ENCODE measurements around the gene UBE2H. TPM values are rescaled to one million over a fixed set of nuclear protein-coding genes. Genes with fewer than 3 reads are reported as not detected.

Gene UBE2H
- polyA plus RNA-seq, 1 donor (not counting 4 experiments of a cell fraction or from before 2014, with no cell fraction given), result 130 TPM

GRCh38 chr7:129832701-129833227 is 120.0 kb downstream of the UBE2H start:
- peaks cover 6 to 18% of the 10 kb centered on the region in 2 experiments for H3K36me3 ChIP-seq (ENCODE audit: control insufficient read depth in 2 of 2, extremely low read depth in 1 of 2, insufficient read depth in 2 of 2, low read length in 2 of 2)

GRCh38 chr7:129832282-129832681 is 120.5 kb downstream of the UBE2H start:
- H3K9me3 ChIP-seq (ENCODE audit: control insufficient read depth, low read depth, low read length), result no peaks in the 10 kb centered on the region
- dilution Hi-C loops (cut with MboI; ENCODE audit: extremely low pct_ligation_motif_present, low sequenced_read_pairs), result no loop called here
- H2AFZ ChIP-seq (ENCODE audit: control insufficient read depth, low read length), result no peak overlapping the region
- no peaks in the 10 kb centered on the region for H3K9me1 ChIP-seq (ENCODE audit: control insufficient read depth, extremely low read depth, insufficient read depth, low read length)
- no peaks in the 10 kb centered on the region for H3K79me2 ChIP-seq (ENCODE audit: control insufficient read depth, insufficient read depth, low read length)
- TF ChIP-seq CTCF (optimal IDR thresholded peaks at IDR 0.05 in 1 of 3, IDR thresholded peaks at IDR 0.05 in 1 of 3, conservative IDR thresholded peaks at IDR 0.05 in 1 of 3; ENCODE audit: extremely low read depth in 1 of 3, insufficient read depth in 2 of 3, low read length in 3 of 3), result no peak
- no peak for TF ChIP-seq EZH2 (IDR thresholded peaks at IDR 0.05; ENCODE audit: low read length)
- no peak overlapping the region for H3K4me2 ChIP-seq (ENCODE audit: control insufficient read depth, extremely low read depth, insufficient read depth, low read depth, low read length)
- no peaks in the 10 kb centered on the region for H4K20me1 ChIP-seq (ENCODE audit: control insufficient read depth, extremely low read depth, insufficient read depth, low read length)
- no peak overlapping the region for H3K4me3 ChIP-seq (ENCODE audit: control insufficient read depth in 2 of 3, extremely low read depth in 1 of 3, insufficient read depth in 2 of 3, low read depth in 1 of 3, low read length in 3 of 3)
- DNase-seq (ENCODE audit: low read depth, low spot score) (no peak), FAIRE-seq (no peak)
- peak overlapping the region; percentile 14 for H3K9ac ChIP-seq (ENCODE audit: control insufficient read depth, extremely low read depth, insufficient read depth, low read length)
- peaks cover 6 to 16% of the 10 kb centered on the region in 2 experiments for H3K36me3 ChIP-seq (ENCODE audit: control insufficient read depth in 2 of 2, extremely low read depth in 1 of 2, insufficient read depth in 2 of 2, low read length in 2 of 2)
- H3K4me1 ChIP-seq (ENCODE audit: control insufficient read depth, extremely low read depth, insufficient read depth, low read length), result peaks cover 31% of the 10 kb centered on the region
- H3K27me3 ChIP-seq (ENCODE audit: control insufficient read depth, extremely low read depth, insufficient read depth, low read length), result no peaks in the 10 kb centered on the region
- peak overlapping the region; percentile 55 for H3K27ac ChIP-seq (ENCODE audit: control insufficient read depth, insufficient read depth, low read length)

More at GRCh38 chr7:129832701-129833227, 120.0 kb downstream of the UBE2H start:
- Histone ChIP-seq H3K9ac (ENCODE audit: control insufficient read depth, extremely low read depth, insufficient read depth, low read length) (no peak overlapping the region), H3K4me3 (ENCODE audit: control insufficient read depth in 2 of 3, extremely low read depth in 1 of 3, insufficient read depth in 2 of 3, low read depth in 1 of 3, low read length in 3 of 3) (no peak overlapping the region), H3K9me3 (ENCODE audit: control insufficient read depth, low read depth, low read length) (no peaks in the 10 kb centered on the region), H3K4me2 (ENCODE audit: control insufficient read depth, extremely low read depth, insufficient read depth, low read depth, low read length) (no peak overlapping the region), H3K9me1 (ENCODE audit: control insufficient read depth, extremely low read depth, insufficient read depth, low read length) (no peaks in the 10 kb centered on the region), H3K27ac (ENCODE audit: control insufficient read depth, insufficient read depth, low read length) (no peak overlapping the region), H2AFZ (ENCODE audit: control insufficient read depth, low read length) (no peak overlapping the region), H3K4me1 (ENCODE audit: control insufficient read depth, extremely low read depth, insufficient read depth, low read length) (peaks cover 31% of the 10 kb centered on the region), H3K79me2 (ENCODE audit: control insufficient read depth, insufficient read depth, low read length) (no peaks in the 10 kb centered on the region), H4K20me1 (ENCODE audit: control insufficient read depth, extremely low read depth, insufficient read depth, low read length) (no peaks in the 10 kb centered on the region), H3K27me3 (ENCODE audit: control insufficient read depth, extremely low read depth, insufficient read depth, low read length) (no peaks in the 10 kb centered on the region)
- TF ChIP-seq EZH2 (IDR thresholded peaks at IDR 0.05; ENCODE audit: low read length) (no peak), CTCF (optimal IDR thresholded peaks at IDR 0.05 in 1 of 3, IDR thresholded peaks at IDR 0.05 in 1 of 3, conservative IDR thresholded peaks at IDR 0.05 in 1 of 3; ENCODE audit: extremely low read depth in 1 of 3, insufficient read depth in 2 of 3, low read length in 3 of 3) (no peak)
- DNase-seq (ENCODE audit: low read depth, low spot score) (no peak), FAIRE-seq (no peak)
- dilution Hi-C loops (cut with MboI; ENCODE audit: extremely low pct_ligation_motif_present, low sequenced_read_pairs), result no loop called here
